A549 treated with GW870086 at 1 μM for 4 hours (cell line): ENCODE measurements around the gene BRDT. TPM values are rescaled to one million over a fixed set of nuclear protein-coding genes. Genes with fewer than 3 reads are reported as not detected.

Experiments
- total RNA-seq: library from RNA; stranded (reverse); fragments of 200-300 nt; extraction: Qiagen RNA extraction; gene quantifications from 5 replicates; pipeline ENCODE4 v1.2.3, GENCODE V29; 2022; ENCODE audit warnings: low read depth

Gene BRDT
- total RNA-seq: not detected in 5 replicates

GRCh38 chr1:91949356-91949699 lies at the start of gene BRDT:
Gene BRDT, plus strand, starts transcription at chr1:91949401. Its CDS starts 13,354 bp downstream, at chr1:91962755.

Other genes with a start within 250 kb of the BRDT start
- 3.9 to 5.0 TPM (median 4.9 TPM) in 5 replicates for gene TGFBR3, start 63.2 kb upstream of the BRDT start, total RNA-seq
- gene EPHX4, start 80.6 kb downstream of the BRDT start, total RNA-seq: 0.52 to 0.80 TPM (median 0.71 TPM) in 5 replicates
- not detected in 5 replicates for gene SETSIP, start 126.0 kb downstream of the BRDT start, total RNA-seq
- 0.51 to 0.84 TPM (median 0.57 TPM) in 5 replicates for gene BTBD8, start 130.9 kb downstream of the BRDT start, total RNA-seq